C4-2B (cell line): ENCODE measurements around the gene RNF166.

ENCODE experiments used
- CTCF ChIP-seq: fragments of 450-650 bp; conservative IDR thresholded peaks from 2 replicates; pipeline ENCODE4 v1.5.1; 2017; ENCODE audit warnings: mild to moderate bottlenecking
- ZFX ChIP-seq: fragments of 450-650 bp; IDR thresholded peaks from 2 replicates; pipeline ENCODE4 v1.6.1; 2017

- no peak for TF ChIP-seq CTCF
- TF ChIP-seq ZFX = no peak
Measured at GRCh38 chr16:88735616-88736015, 29.4 kb upstream of the RNF166 start.
